GM23248 (cell line): ENCODE results near the gene ATP5PO. TPM values are rescaled to one million over a fixed set of nuclear protein-coding genes. Genes with fewer than 3 reads are reported as not detected.
A peak's percentile ranks its signal among the peaks of the same experiment; 100 is the strongest.

Source experiments
- DNase-seq: peaks from one replicate; pipeline ENCODE4 v3.0.0-alpha.2; 2015
- H2AFZ ChIP-seq: fragments of 200-600 bp; sonication (generic); 2 replicates; pipeline ENCODE4 v1.6.1; 2016; ENCODE audit warnings: antibody characterized with exemption
- H3F3A ChIP-seq: fragments of 200-600 bp; sonication (generic); 2 replicates; pipeline ENCODE4 v1.6.1; 2016; ENCODE audit warnings: mild to moderate bottlenecking, antibody characterized with exemption, mixed run types; ENCODE audit not compliant: insufficient read depth
- H3K27ac ChIP-seq: fragments of 200-600 bp; sonication (generic); 2 replicates; pipeline ENCODE4 v1.5.1; 2016; ENCODE audit warnings: mild to moderate bottlenecking
- H3K27me3 ChIP-seq: fragments of 200-600 bp; sonication (generic); replicated peaks from 2 replicates; pipeline ENCODE4 v1.6.1; 2016; ENCODE audit warnings: mild to moderate bottlenecking; ENCODE audit not compliant: insufficient read depth
- H3K36me3 ChIP-seq: fragments of 200-600 bp; sonication (generic); 2 replicates; pipeline ENCODE4 v1.6.1; 2016; ENCODE audit warnings: low read depth, mild to moderate bottlenecking
- H3K4me1 ChIP-seq: fragments of 200-600 bp; sonication (generic); 2 replicates; pipeline ENCODE4 v1.6.1; 2016; ENCODE audit warnings: mild to moderate bottlenecking; ENCODE audit not compliant: insufficient read depth
- H3K4me2 ChIP-seq: fragments of 200-600 bp; sonication (generic); one replicate; pipeline ENCODE4 v1.6.1; 2016; ENCODE audit warnings: mild to moderate bottlenecking; ENCODE audit not compliant: unreplicated experiment
- H3K4me3 ChIP-seq: fragments of 200-600 bp; sonication (generic); 2 replicates; pipeline ENCODE4 v1.5.1; 2016; ENCODE audit warnings: mild to moderate bottlenecking
- H3K79me2 ChIP-seq: fragments of 200-600 bp; sonication (generic); 2 replicates; pipeline ENCODE4 v1.6.1; 2016; ENCODE audit warnings: mild to moderate bottlenecking; ENCODE audit not compliant: insufficient read depth
- H3K9ac ChIP-seq: fragments of 200-600 bp; sonication (generic); 2 replicates; pipeline ENCODE4 v1.6.1; 2016; ENCODE audit warnings: mild to moderate bottlenecking
- H3K9me2 ChIP-seq: fragments of 200-600 bp; sonication (generic); 2 replicates; pipeline ENCODE4 v1.6.1; 2016; ENCODE audit warnings: mixed run types, mild to moderate bottlenecking, moderate library complexity; ENCODE audit not compliant: insufficient read depth
- H3K9me3 ChIP-seq: fragments of 200-600 bp; sonication (generic); one replicate; pipeline ENCODE4 v1.6.1; 2017; ENCODE audit warnings: low read depth
- H4K20me1 ChIP-seq: fragments of 200-600 bp; sonication (generic); 2 replicates; pipeline ENCODE4 v1.6.0; 2016; ENCODE audit not compliant: insufficient read depth
- EZH2 ChIP-seq: fragments of 200-600 bp; sonication (generic); IDR thresholded peaks from 2 replicates; pipeline ENCODE4 v1.6.1; 2018; ENCODE audit warnings: antibody characterized with exemption, mild to moderate bottlenecking; ENCODE audit not compliant: insufficient read depth, poor library complexity, severe bottlenecking
- EZH2phosphoT487 ChIP-seq: fragments of 200-600 bp; sonication (generic); IDR thresholded peaks from 2 replicates; pipeline ENCODE4 v1.6.1; 2018; ENCODE audit warnings: antibody characterized with exemption, moderate library complexity, mild to moderate bottlenecking, low read depth; ENCODE audit not compliant: insufficient read depth
- WGBS, 2 experiments: methylation state at CpG; one replicate each; pipeline ENCODE4 v1.1.6; 2015 to 2017; ENCODE audit warnings: low lambda C conversion rate in 2 of 2, low coverage in 1 of 2; ENCODE audit errors: missing lambda C conversion rate in 2 of 2; 5-methylcytosine and 5-hydroxymethylcytosine counted together
- in situ Hi-C: fragments of 300-500 bp; cut with MboI; formaldehyde crosslinking; loops from 2 replicates; pipeline ENCODE4 v1.15.0; 2020
- polyA plus RNA-seq: library from polyadenylated mRNA; unstranded; fragments of >200 nt; fragmentation: Nextera tagmentation; extraction: Ambion mirVana; gene quantifications from 2 replicates; pipeline ENCODE4 v1.2.1, GENCODE V29; 2016
- total RNA-seq: library from RNA; depleted of rRNA; stranded (reverse); fragments of >200 nt; shearing (Covaris generic); gene quantifications from 2 replicates; pipeline ENCODE4 v1.2.3, GENCODE V29; 2014

Gene ATP5PO
- total and polyA plus RNA-seq, 2 experiments from 2014 or later, result 122 to 237 TPM

- in situ Hi-C loops, result no loop called here
- Histone ChIP-seq H3K36me3 (no peaks in the 10 kb centered on the region), H3K9me2 (no peaks in the 10 kb centered on the region)
These were observed 26.8 kb upstream of the ATP5PO start for GRCh38 chr21:33942426-33942825.

DNA sequence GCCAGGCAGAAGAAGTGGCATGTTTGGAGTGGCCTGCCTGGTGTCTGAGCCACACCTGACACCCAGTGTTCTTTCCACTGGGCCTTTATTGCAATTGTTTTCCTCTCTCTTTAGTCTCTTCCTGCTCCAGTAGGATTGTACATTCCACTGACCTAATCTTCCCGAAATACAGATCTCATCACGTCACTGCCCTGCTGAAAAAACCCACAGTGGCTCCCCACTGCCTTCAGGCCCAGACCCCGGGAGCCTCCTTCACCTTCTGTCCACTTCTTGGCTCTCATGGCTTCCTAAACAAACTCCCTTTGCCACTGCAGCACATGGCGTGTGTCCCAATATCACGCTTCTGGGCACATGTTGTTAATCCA is 25.3 kb upstream of the ATP5PO start:
- Histone ChIP-seq H3K36me3 (no peaks in the 10 kb centered on the region), H4K20me1 (no peaks in the 10 kb centered on the region), H2AFZ (no peak overlapping the region), H3K9ac (no peak overlapping the region), H3K27me3 (no peaks in the 10 kb centered on the region), H3K9me3 (no peaks in the 10 kb centered on the region), H3K4me3 (no peak overlapping the region), H3K9me2 (no peaks in the 10 kb centered on the region), H3K79me2 (no peaks in the 10 kb centered on the region), H3K4me2 (no peak overlapping the region), H3F3A (no peaks in the 10 kb centered on the region), H3K27ac (no peak overlapping the region), H3K4me1 (no peaks in the 10 kb centered on the region)
- no peak for DNase-seq
- in situ Hi-C loops, result no loop called here
- no peak for TF ChIP-seq EZH2phosphoT487
- TF ChIP-seq EZH2, result no peak
- 74 to 76% methylated on average over 5 of the region's 5 CpGs for WGBS, 2 experiments

More at GRCh38 chr21:33942426-33942825, 26.8 kb upstream of the ATP5PO start:
- Histone ChIP-seq H3K27me3 (no peaks in the 10 kb centered on the region), H3K4me1 (peaks cover 6% of the 10 kb centered on the region), H3K27ac (no peak overlapping the region), H3K9me3 (no peaks in the 10 kb centered on the region), H4K20me1 (no peaks in the 10 kb centered on the region), H3K79me2 (no peaks in the 10 kb centered on the region), H3F3A (0 out of 2 replicates have a peak, but pooled peaks cover 3% of the 10 kb centered on the region), H2AFZ (no peak overlapping the region), H3K9ac (no peak overlapping the region), H3K4me3 (no peak overlapping the region), H3K4me2 (no peak overlapping the region)
- no peak for DNase-seq
- TF ChIP-seq EZH2 (no peak), EZH2phosphoT487 (no peak)

DNA sequence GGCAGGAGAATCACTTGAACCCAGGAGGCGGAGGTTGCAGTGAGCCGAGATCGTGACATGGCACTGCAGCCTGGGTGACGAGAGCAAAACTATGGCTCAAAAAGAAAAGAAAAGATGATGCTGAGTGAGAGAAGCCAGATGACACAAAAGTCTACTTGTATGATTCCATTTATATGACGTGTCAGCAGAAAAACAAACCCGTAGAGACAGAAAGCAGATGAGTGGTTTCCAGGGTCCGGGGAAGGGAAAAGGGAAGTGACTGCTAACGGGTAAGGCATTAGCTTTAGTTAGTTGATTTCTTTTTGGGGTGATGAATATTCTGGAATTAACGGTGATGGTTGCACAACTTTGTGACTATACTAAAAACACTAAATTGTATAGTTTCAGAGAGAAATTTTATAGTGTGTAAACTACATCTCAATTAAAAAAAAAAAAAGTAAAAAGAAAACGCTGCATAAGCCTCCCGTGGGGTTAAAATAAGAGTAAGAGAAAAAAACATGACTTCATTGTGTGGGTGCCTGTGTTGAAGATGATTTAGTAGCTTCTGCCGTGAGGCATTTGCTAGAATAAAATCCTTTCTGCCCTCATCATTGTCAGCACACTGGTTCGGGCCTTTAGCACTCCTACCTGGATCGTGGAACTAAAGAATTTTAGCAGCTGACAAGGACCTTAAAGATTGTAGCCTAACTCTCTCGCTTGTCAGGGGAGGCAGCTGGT is 24.7 kb upstream of the ATP5PO start:
- Histone ChIP-seq H4K20me1 (no peaks in the 10 kb centered on the region), H2AFZ (no peak overlapping the region), H3K79me2 (no peaks in the 10 kb centered on the region), H3K27ac (no peak overlapping the region), H3K9me2 (no peaks in the 10 kb centered on the region), H3K9me3 (no peaks in the 10 kb centered on the region), H3F3A (no peaks in the 10 kb centered on the region), H3K4me3 (no peak overlapping the region), H3K36me3 (no peaks in the 10 kb centered on the region), H3K9ac (no peak overlapping the region), H3K4me1 (no peaks in the 10 kb centered on the region), H3K27me3 (no peaks in the 10 kb centered on the region), H3K4me2 (no peak overlapping the region)
- DNase-seq, result peak; percentile 14
- TF ChIP-seq EZH2 (no peak), EZH2phosphoT487 (no peak)
- WGBS, 2 experiments, result 94 to 95% methylated on average over 15 of the region's 15 CpGs
- in situ Hi-C loops, result no loop called here

GRCh38 chr21:33939226-33939625 is 23.6 kb upstream of the ATP5PO start:
- DNase-seq, result no peak
- H4K20me1 ChIP-seq, result no peaks in the 10 kb centered on the region
- H3K9ac ChIP-seq, result no peak overlapping the region
- H3K27me3 ChIP-seq, result no peaks in the 10 kb centered on the region
- in situ Hi-C loops, result no loop called here
- no peaks in the 10 kb centered on the region for H3K4me1 ChIP-seq
- no peaks in the 10 kb centered on the region for H3F3A ChIP-seq
- no peak overlapping the region for H3K4me2 ChIP-seq
- TF ChIP-seq EZH2, result no peak
- no peak for TF ChIP-seq EZH2phosphoT487
- no peaks in the 10 kb centered on the region for H3K79me2 ChIP-seq
- no peaks in the 10 kb centered on the region for H3K36me3 ChIP-seq
- 76 to 79% methylated on average over 3 of the region's 3 CpGs for WGBS, 2 experiments
- no peaks in the 10 kb centered on the region for H3K9me2 ChIP-seq
- no peaks in the 10 kb centered on the region for H3K9me3 ChIP-seq
- H3K4me3 ChIP-seq, result no peak overlapping the region
- H2AFZ ChIP-seq, result no peak overlapping the region
- H3K27ac ChIP-seq, result no peak overlapping the region
